ENCODE data around the gene NRBP1. TPM values are rescaled to one million over a fixed set of nuclear protein-coding genes. Genes with fewer than 3 reads are reported as not detected.

The NRBP1 gene
- total RNA-seq, 3 donors from 2014 or later = 68.4 to 104 (median 87.6) TPM

- TF ChIP-seq CTCF (IDR thresholded peaks at IDR 0.05) = no peak
- ATAC-seq = no peak
- H3K4me1 ChIP-seq (ENCODE audit: low read depth) = peaks cover 17% of the 10 kb centered on the region
- no peaks in the 10 kb centered on the region for H3K36me3 ChIP-seq (ENCODE audit: low read depth)
- intact Hi-C loops (cut with DNase I, micrococcal nuclease) = no loop called here
- H3K9me3 ChIP-seq = no peaks in the 10 kb centered on the region
- no peak overlapping the region for H3K4me3 ChIP-seq
- DNase-seq = no peak
Measured at GRCh38 chr2:27448381-27448780, 19.9 kb downstream of the NRBP1 start.

- DNase-seq = no peak
- Histone ChIP-seq H3K9me3 (no peaks in the 10 kb centered on the region), H3K4me1 (ENCODE audit: low read depth) (peaks cover 2% of the 10 kb centered on the region), H3K36me3 (ENCODE audit: low read depth) (no peaks in the 10 kb centered on the region), H3K4me3 (no peak overlapping the region)
- ATAC-seq = no peak
- intact Hi-C loops (cut with DNase I, micrococcal nuclease) = no loop called here
- no peak for TF ChIP-seq CTCF (IDR thresholded peaks at IDR 0.05)
Measured at GRCh38 chr2:27451095-27451494, 22.7 kb downstream of the NRBP1 start.

GRCh38 chr2:27453968-27454367 lies 25.5 kb downstream of the NRBP1 start:
- Histone ChIP-seq H3K4me1 (ENCODE audit: low read depth) (no peaks in the 10 kb centered on the region), H3K36me3 (ENCODE audit: low read depth) (no peaks in the 10 kb centered on the region), H3K9me3 (no peaks in the 10 kb centered on the region), H3K4me3 (no peak overlapping the region)
- intact Hi-C loops (cut with DNase I, micrococcal nuclease) = no loop called here
- TF ChIP-seq CTCF (IDR thresholded peaks at IDR 0.05) = no peak
- no peak for DNase-seq
- ATAC-seq = no peak

GRCh38 chr2:27461118-27461517 lies 32.7 kb downstream of the NRBP1 start:
- ATAC-seq = no peak
- no peaks in the 10 kb centered on the region for H3K4me1 ChIP-seq (ENCODE audit: low read depth)
- H3K4me3 ChIP-seq = no peak overlapping the region
- intact Hi-C loops (cut with DNase I, micrococcal nuclease) = no loop called here
- H3K9me3 ChIP-seq = no peaks in the 10 kb centered on the region
- no peaks in the 10 kb centered on the region for H3K36me3 ChIP-seq (ENCODE audit: low read depth)
- DNase-seq = no peak
- TF ChIP-seq CTCF (IDR thresholded peaks at IDR 0.05) = no peak

- Histone ChIP-seq H3K4me3 (no peak overlapping the region), H3K36me3 (ENCODE audit: low read depth) (no peaks in the 10 kb centered on the region), H3K9me3 (no peaks in the 10 kb centered on the region), H3K4me1 (ENCODE audit: low read depth) (no peaks in the 10 kb centered on the region)
- DNase-seq = no peak
- no peak for TF ChIP-seq CTCF (IDR thresholded peaks at IDR 0.05)
- ATAC-seq = no peak
- intact Hi-C loops (cut with DNase I, micrococcal nuclease) = no loop called here
Measured at GRCh38 chr2:27464443-27464842, 36.0 kb downstream of the NRBP1 start.

GRCh38 chr2:27471961-27472360 lies 43.5 kb downstream of the NRBP1 start:
- no peaks in the 10 kb centered on the region for H3K9me3 ChIP-seq
- H3K36me3 ChIP-seq (ENCODE audit: low read depth) = no peaks in the 10 kb centered on the region
- H3K4me1 ChIP-seq (ENCODE audit: low read depth) = peaks cover 4% of the 10 kb centered on the region
- intact Hi-C loops (cut with DNase I, micrococcal nuclease) = no loop called here
- TF ChIP-seq CTCF (IDR thresholded peaks at IDR 0.05) = no peak
- DNase-seq = no peak
- no peak for ATAC-seq
- no peak overlapping the region for H3K4me3 ChIP-seq
